ENCODE measurements around the gene TINCR. TPM values are rescaled to one million over a fixed set of nuclear protein-coding genes. Genes with fewer than 3 reads are reported as not detected.
A peak's percentile ranks its signal among the peaks of the same experiment; 100 is the strongest.

Gene TINCR
- total RNA-seq, 3 donors from 2014 or later: 4.6 to 9.0 (median 5.6) TPM

DNA sequence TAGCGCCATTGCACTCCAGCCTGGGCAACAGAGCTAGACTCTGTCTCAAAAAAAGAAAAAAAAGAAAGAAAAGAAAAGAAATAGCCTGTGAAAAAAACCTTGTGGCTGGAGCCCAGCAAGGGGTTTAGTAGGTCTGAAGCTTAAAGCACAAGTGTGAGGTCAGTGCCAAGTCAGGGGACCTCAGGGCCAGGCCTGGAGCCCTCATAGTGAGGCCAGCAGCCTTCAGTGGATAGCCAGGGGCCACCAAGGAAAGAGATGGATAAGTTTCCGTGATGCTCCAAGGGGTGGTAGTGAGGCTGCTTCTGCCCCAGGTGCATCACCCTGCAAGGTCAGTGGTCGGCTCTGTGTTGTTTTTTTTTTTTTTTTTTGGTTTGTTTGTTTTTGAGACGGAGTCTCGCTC is 12.9 kb downstream of the TINCR start:
- no peaks in the 10 kb centered on the region for H3K36me3 ChIP-seq (ENCODE audit: low read depth)
- TF ChIP-seq, protein P1, sequence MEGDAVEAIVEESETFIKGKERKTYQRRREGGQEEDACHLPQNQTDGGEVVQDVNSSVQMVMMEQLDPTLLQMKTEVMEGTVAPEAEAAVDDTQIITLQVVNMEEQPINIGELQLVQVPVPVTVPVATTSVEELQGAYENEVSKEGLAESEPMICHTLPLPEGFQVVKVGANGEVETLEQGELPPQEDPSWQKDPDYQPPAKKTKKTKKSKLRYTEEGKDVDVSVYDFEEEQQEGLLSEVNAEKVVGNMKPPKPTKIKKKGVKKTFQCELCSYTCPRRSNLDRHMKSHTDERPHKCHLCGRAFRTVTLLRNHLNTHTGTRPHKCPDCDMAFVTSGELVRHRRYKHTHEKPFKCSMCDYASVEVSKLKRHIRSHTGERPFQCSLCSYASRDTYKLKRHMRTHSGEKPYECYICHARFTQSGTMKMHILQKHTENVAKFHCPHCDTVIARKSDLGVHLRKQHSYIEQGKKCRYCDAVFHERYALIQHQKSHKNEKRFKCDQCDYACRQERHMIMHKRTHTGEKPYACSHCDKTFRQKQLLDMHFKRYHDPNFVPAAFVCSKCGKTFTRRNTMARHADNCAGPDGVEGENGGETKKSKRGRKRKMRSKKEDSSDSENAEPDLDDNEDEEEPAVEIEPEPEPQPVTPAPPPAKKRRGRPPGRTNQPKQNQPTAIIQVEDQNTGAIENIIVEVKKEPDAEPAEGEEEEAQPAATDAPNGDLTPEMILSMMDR (IDR thresholded peaks at IDR 0.05): no peak
- H3K9me3 ChIP-seq: no peaks in the 10 kb centered on the region
- no peak overlapping the region for H3K4me3 ChIP-seq
- no peaks in the 10 kb centered on the region for H3K4me1 ChIP-seq (ENCODE audit: low read depth)
- intact Hi-C loops (cut with DNase I, micrococcal nuclease): no loop called here
- DNase-seq (no peak), ATAC-seq (no peak)

DNA sequence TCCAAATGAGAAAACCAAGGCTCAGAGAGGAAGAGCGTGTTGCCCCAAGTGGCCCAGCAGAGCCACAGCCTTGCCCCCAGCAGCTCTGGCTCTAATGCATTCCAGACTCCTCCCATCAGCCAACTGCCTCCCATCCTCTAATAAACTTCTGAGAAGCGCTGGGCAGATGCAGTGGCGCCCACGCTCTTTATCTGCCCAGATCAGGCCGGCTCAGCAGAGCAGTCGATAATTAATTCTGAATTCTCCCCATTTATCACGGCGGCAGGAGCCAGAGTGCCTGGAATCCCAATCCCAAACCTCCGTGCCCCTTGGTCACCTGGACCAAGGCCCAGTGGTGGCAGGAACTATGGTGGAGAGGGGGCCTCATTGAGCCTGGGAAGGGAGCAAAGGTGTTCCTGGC is 13.9 kb downstream of the TINCR start:
- no peaks in the 10 kb centered on the region for H3K36me3 ChIP-seq (ENCODE audit: low read depth)
- TF ChIP-seq, protein P1 (IDR thresholded peaks at IDR 0.05): no peak
- no peaks in the 10 kb centered on the region for H3K9me3 ChIP-seq
- DNase-seq (no peak), ATAC-seq (no peak)
- no peaks in the 10 kb centered on the region for H3K4me1 ChIP-seq (ENCODE audit: low read depth)
- intact Hi-C loops (cut with DNase I, micrococcal nuclease): no loop called here
- H3K4me3 ChIP-seq: no peak overlapping the region

DNA sequence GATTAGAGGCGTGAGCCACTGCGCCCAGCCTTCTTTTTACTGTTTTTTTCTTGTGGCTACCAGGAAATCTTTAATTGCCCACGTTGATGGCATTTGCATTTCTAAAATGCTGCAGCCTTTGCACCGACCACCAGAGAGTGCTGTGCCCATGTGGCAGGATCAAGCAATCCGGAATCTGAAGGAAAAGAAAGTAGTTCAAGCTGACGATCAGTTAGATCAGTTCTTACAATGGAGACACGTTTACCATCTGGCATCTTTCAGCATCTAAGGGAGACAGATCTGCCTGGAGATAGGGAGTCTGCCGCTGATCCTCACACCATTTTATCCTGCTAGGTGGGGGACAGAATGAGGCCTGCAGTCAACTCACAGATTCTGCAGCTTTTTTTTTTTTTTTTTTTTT is 19.9 kb downstream of the TINCR start:
- intact Hi-C loops (cut with DNase I, micrococcal nuclease): no loop called here
- Histone ChIP-seq H3K4me1 (ENCODE audit: low read depth) (no peaks in the 10 kb centered on the region), H3K36me3 (ENCODE audit: low read depth) (no peaks in the 10 kb centered on the region), H3K9me3 (no peaks in the 10 kb centered on the region), H3K4me3 (no peak overlapping the region)
- ATAC-seq (peak; percentile 77), DNase-seq (peak in 2 of 3 donors; percentile 46 to 55)
- TF ChIP-seq, protein P1 (IDR thresholded peaks at IDR 0.05): no peak

DNA sequence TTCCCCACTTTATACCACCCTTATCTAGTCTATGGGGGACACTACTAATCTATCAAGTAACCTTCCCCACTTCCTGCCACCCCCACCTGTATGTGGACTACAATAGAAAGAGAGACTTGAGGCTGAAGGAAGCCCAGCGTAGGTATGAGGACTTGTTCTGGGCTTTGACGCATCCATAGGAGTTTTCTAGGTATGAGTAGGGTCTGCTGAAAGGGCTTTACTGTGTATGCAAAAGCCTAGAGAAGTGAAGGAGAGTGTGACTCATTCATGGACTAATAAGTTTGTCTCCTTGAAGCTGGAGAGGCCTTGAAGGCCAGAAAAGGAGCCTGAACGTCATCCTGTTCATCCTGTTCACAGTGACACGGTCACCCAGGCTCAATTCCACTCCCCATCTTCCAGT is 21.8 kb downstream of the TINCR start:
- TF ChIP-seq, protein P1 (IDR thresholded peaks at IDR 0.05): no peak
- intact Hi-C loops (cut with DNase I, micrococcal nuclease): no loop called here
- no peak overlapping the region for H3K4me3 ChIP-seq
- no peaks in the 10 kb centered on the region for H3K36me3 ChIP-seq (ENCODE audit: low read depth)
- no peak for ATAC-seq
- no peak for DNase-seq
- H3K4me1 ChIP-seq (ENCODE audit: low read depth): no peaks in the 10 kb centered on the region
- H3K9me3 ChIP-seq: no peaks in the 10 kb centered on the region

DNA sequence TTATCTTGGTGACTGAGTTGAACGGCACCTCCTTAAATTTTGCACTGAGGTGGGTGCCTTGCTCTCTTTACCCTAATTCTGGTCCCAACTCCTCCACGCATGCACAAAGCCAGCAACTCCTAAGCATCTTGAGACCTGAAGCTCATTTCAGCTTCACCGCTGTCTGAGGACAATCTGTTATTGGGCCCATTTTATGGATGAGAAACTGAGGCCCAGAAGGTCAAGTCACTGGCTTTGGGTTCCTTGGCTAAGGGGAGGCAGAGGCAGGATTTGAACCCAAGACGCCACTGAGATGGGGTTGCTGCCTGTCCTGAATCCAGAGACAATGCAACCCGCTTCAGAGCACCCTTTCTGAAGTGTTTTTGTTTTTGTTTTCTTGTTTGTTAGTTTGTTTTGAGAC is 22.7 kb downstream of the TINCR start:
- ATAC-seq (no peak), DNase-seq (no peak)
- Histone ChIP-seq H3K4me3 (no peak overlapping the region), H3K36me3 (ENCODE audit: low read depth) (no peaks in the 10 kb centered on the region), H3K9me3 (no peaks in the 10 kb centered on the region), H3K4me1 (ENCODE audit: low read depth) (no peaks in the 10 kb centered on the region)
- TF ChIP-seq, protein P1 (IDR thresholded peaks at IDR 0.05): no peak
- intact Hi-C loops (cut with DNase I, micrococcal nuclease): no loop called here

DNA sequence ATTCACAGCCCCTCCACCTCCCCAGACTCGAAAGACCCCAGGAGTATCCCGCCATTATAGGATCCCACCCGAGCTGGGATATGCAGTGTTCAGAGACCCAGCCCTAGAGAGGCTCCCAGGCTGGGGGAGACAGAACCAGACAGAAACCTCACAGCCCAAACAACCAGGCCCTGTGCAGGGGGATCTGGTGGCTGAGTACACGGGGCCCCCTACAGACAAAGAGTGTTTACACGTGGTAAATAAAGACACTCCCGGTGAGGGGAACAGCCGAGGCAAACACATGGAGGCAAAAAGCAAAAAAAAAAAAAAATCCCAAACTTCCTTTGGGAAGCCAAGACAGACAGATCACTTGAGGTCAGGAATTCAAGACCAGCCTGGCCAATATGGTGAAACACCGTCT is 25.1 kb downstream of the TINCR start:
- Histone ChIP-seq H3K4me3 (no peak overlapping the region), H3K4me1 (ENCODE audit: low read depth) (no peaks in the 10 kb centered on the region), H3K9me3 (no peaks in the 10 kb centered on the region), H3K36me3 (ENCODE audit: low read depth) (no peaks in the 10 kb centered on the region)
- DNase-seq (no peak), ATAC-seq (no peak)
- TF ChIP-seq, protein P1 (IDR thresholded peaks at IDR 0.05): no peak
- intact Hi-C loops (cut with DNase I, micrococcal nuclease): no loop called here

Measured in mucosa of descending colon (tissue), 3 donors.